ENCODE measurements around the gene KCND3.

Gene KCND3

DNA sequence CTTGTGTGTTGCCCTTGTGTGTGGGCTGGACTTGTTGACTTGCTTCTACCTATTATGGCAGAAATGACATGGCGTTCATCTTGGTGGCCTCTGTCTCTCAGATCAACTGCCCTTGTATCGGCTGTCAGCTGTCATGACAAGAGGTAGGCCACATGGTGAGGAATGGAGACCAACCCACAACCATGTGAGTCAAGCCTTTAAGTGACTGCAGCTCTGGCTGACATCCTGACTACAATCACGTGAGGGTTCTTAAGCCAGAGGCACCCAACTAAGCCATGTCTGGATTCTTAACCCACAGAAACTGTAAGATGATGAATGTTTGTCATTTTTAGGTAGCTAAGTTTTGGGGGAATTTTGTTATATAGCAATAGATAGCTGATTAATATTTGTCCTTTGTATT, 82.1 kb downstream of the KCND3 start:
- Histone ChIP-seq H3K9me2 (replicated peaks; ENCODE audit: control insufficient read depth, low read length) (no peaks in the 10 kb centered on the region), H3K27ac (ENCODE audit: low read depth, low read length) (no peak overlapping the region), H3K27me3 (ENCODE audit: control insufficient read depth, low read length) (peaks cover 18% of the 10 kb centered on the region)

DNA sequence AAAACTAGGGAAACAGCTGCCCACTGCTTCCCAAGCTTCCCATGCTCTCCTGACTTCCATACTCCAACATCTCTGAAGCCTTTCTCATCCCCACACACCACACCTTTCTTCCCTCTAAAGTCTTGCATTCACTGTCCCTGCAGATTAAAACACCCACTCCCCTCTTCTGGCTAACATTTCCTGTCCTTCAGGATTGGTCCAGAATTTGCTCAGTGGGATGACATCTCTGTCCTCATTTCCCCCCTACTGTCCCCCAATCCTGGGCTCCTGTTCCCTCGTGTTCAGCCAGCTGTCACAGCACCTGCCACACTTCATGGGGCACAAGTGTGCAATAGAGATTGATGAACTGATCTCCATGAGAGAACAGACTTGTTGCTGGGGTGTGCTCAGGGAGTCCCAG, 82.7 kb downstream of the KCND3 start:
- Histone ChIP-seq H3K79me2 (ENCODE audit: control insufficient read depth, low read length) (no peaks in the 10 kb centered on the region), H3F3A (ENCODE audit: control insufficient read depth, insufficient read depth) (no peaks in the 10 kb centered on the region), H3K36me3 (ENCODE audit: control insufficient read depth, low read length) (no peaks in the 10 kb centered on the region), H3K27ac (ENCODE audit: low read depth, low read length) (no peak overlapping the region), H3K4me1 (ENCODE audit: control insufficient read depth, low read length) (no peaks in the 10 kb centered on the region), H3K9me2 (replicated peaks; ENCODE audit: control insufficient read depth, low read length) (no peaks in the 10 kb centered on the region), H3K9me3 (ENCODE audit: control insufficient read depth, insufficient read depth, low read length) (no peaks in the 10 kb centered on the region), H3K4me2 (ENCODE audit: low read length) (no peak overlapping the region), H3K4me3 (ENCODE audit: low read length) (no peak overlapping the region), H3K27me3 (ENCODE audit: control insufficient read depth, low read length) (peaks cover 17% of the 10 kb centered on the region; the same call in 1 of the 2 replicates), H4K20me1 (ENCODE audit: control insufficient read depth, insufficient read depth, low read depth, low read length) (no peaks in the 10 kb centered on the region)
- TF ChIP-seq CTCF (IDR thresholded peaks at IDR 0.05; ENCODE audit: low read depth, low read length, poor library complexity, severe bottlenecking) (no peak), EZH2phosphoT487 (IDR thresholded peaks at IDR 0.05; ENCODE audit: borderline replicate concordance, low read length) (no peak)

More for the DNA sequence above, 82.1 kb downstream of the KCND3 start:
- Histone ChIP-seq H3K4me3 (ENCODE audit: low read length) (no peak overlapping the region), H3K36me3 (ENCODE audit: control insufficient read depth, low read length) (no peaks in the 10 kb centered on the region), H3K9me3 (ENCODE audit: control insufficient read depth, insufficient read depth, low read length) (no peaks in the 10 kb centered on the region), H4K20me1 (ENCODE audit: control insufficient read depth, insufficient read depth, low read depth, low read length) (no peaks in the 10 kb centered on the region), H3K4me1 (ENCODE audit: control insufficient read depth, low read length) (no peaks in the 10 kb centered on the region), H3K4me2 (ENCODE audit: low read length) (no peak overlapping the region), H3F3A (ENCODE audit: control insufficient read depth, insufficient read depth) (no peaks in the 10 kb centered on the region), H3K79me2 (ENCODE audit: control insufficient read depth, low read length) (no peaks in the 10 kb centered on the region)
- TF ChIP-seq CTCF (IDR thresholded peaks at IDR 0.05; ENCODE audit: low read depth, low read length, poor library complexity, severe bottlenecking) (no peak), EZH2phosphoT487 (IDR thresholded peaks at IDR 0.05; ENCODE audit: borderline replicate concordance, low read length) (no peak)

GRCh38 chr1:111906111-111906510, 83.4 kb downstream of the KCND3 start:
- TF ChIP-seq CTCF (IDR thresholded peaks at IDR 0.05; ENCODE audit: low read depth, low read length, poor library complexity, severe bottlenecking) (no peak), EZH2phosphoT487 (IDR thresholded peaks at IDR 0.05; ENCODE audit: borderline replicate concordance, low read length) (no peak)

More at GRCh38 chr1:111906111-111906510, 83.4 kb downstream of the KCND3 start:
- no peak overlapping the region for H3K27ac ChIP-seq (ENCODE audit: low read depth, low read length)
- H3K9me2 ChIP-seq (replicated peaks; ENCODE audit: control insufficient read depth, low read length) = no peaks in the 10 kb centered on the region
- peaks cover 16% of the 10 kb centered on the region; the same call in 1 of the 2 replicates for H3K27me3 ChIP-seq (ENCODE audit: control insufficient read depth, low read length)
- H3K4me2 ChIP-seq (ENCODE audit: low read length) = no peak overlapping the region
- H3K4me1 ChIP-seq (ENCODE audit: control insufficient read depth, low read length) = no peaks in the 10 kb centered on the region
- H3K79me2 ChIP-seq (ENCODE audit: control insufficient read depth, low read length) = no peaks in the 10 kb centered on the region
- H3K4me3 ChIP-seq (ENCODE audit: low read length) = no peak overlapping the region
- no peaks in the 10 kb centered on the region for H4K20me1 ChIP-seq (ENCODE audit: control insufficient read depth, insufficient read depth, low read depth, low read length)
- H3K36me3 ChIP-seq (ENCODE audit: control insufficient read depth, low read length) = no peaks in the 10 kb centered on the region
- no peaks in the 10 kb centered on the region for H3F3A ChIP-seq (ENCODE audit: control insufficient read depth, insufficient read depth)
- H3K9me3 ChIP-seq (ENCODE audit: control insufficient read depth, insufficient read depth, low read length) = no peaks in the 10 kb centered on the region
